ENCODE measurements around the gene SCT.

The SCT gene

GRCh38 chr11:643849-644738 is 17.1 kb upstream of the SCT start:
- no peak for DNase-seq

GRCh38 chr11:643366-643765 is 16.4 kb upstream of the SCT start:
- DNase-seq = no peak

DNA sequence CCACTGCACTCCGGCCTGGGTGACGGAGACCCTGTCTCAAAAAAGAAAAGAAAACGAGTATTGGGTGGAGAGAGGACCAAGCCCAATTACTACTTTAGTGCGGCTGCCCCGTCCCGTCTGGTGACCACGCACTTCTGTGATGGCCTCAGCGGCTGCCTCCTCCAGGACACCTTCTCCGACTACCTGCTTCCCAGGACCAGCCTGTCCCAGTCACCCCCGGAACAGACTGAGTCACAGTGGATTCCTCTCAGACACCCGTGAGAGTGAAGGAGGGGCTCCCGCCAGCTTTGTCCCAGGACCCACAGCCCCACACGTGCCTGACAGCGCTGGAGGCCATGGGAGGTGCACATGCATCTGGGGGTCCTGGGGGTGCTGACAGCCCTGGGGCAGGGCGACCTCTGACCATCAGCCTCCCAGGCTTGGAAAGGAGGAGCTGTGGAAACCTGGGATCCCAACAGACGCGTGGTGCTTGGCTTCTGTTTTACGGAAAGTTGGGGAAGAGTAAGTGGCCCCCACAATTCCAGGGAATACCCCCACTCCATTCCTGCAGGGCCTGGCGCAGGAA is 14.9 kb upstream of the SCT start:
- DNase-seq = no peak

GRCh38 chr11:640021-640706 is 13.2 kb upstream of the SCT start:
- DNase-seq = no peak

DNA sequence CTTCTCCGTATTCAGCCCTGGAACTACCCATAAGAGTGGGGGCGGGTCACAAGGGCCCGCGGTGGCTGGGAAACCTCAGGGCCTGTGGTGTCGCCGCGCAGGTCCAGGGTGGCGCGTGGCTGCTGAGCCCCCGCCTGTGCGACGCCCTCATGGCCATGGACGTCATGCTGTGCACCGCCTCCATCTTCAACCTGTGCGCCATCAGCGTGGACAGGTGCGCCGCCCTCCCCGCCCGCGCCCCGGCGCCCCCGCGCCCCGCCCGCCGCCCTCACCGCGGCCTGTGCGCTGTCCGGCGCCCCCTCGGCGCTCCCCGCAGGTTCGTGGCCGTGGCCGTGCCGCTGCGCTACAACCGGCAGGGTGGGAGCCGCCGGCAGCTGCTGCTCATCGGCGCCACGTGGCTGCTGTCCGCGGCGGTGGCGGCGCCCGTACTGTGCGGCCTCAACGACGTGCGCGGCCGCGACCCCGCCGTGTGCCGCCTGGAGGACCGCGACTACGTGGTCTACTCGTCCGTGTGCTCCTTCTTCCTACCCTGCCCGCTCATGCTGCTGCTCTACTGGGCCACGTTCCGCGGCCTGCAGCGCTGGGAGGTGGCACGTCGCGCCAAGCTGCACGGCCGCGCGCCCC is 12.5 kb upstream of the SCT start:
- DNase-seq = no peak

GRCh38 chr11:638631-639331 is 11.8 kb upstream of the SCT start:
- DNase-seq = no peak

DNA sequence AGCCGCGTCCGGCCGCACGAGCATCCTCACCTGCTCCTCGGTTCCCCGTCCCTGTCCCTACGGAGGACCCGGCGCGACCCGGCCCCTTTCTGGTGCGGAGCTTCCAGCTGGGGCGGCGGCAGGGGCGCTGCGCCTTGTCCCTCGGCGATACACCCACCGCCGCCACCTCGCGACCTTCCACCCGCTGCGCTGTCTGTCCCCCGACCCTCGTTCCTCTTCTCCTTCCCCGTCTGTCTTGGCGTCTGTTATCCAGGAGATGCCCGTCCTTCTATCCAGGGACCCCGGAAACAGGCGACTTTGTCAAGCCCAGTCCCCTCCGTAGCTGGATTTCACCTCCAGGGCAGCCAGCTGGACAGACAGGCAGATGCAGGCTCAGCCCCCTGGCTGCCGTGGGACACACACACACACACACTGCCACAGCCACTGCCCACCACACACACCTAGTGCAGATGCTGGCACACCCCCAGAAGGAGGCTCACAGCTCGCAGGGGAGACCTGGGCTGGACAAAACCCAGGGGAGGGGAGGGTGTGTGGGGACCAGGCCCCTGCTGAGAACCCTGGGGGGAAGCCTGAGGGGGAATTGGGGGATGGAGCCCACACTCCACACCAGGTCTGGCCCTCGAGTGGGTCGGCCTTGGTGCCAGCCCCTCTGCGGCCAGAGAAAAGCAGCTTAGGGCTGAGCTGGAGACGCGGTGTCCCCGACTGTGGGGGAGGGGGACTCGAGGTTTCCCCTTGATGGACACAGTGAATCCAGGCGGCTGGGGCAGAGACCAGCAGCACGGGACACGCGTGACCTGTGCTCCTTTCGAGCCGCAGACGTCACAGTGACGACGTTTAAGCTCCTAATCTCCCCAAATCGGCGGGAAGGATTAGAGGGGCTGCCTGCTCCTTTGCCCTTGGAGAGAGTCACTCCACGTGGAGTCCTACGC is 10.9 kb upstream of the SCT start:
- DNase-seq = no peak

GRCh38 chr11:637333-637592 is 10.3 kb upstream of the SCT start:
- DNase-seq = no peak

GRCh38 chr11:636511-637332 is 9.7 kb upstream of the SCT start, which contains the start of gene DRD4:
DRD4 (plus strand) TSS chr11:637269; CDS start chr11:637305, 36 bp downstream.
- no peak for DNase-seq

GRCh38 chr11:635945-636510 is 9.0 kb upstream of the SCT start:
- no peak for DNase-seq

DNA sequence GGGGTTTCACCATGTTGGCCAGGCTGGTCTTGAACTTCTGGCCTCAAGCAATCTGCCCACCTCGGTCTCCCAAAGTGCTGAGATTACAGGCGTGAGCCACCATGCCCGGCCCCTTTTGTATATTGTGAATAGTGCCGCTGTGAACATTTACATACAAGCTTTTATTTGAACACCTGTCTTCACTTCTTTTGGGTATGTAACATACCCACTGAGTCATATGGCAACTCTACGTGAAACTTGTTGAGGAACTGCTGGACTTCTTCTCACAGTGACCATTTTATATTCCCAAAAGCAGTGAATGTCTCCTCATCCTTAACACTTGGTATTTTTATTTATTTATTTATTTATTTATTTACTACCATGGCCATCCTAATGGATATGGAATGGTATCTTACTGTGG is 3.9 kb upstream of the SCT start:
- DNase-seq = no peak

GRCh38 chr11:629237-629583 is 2.2 kb upstream of the SCT start:
- peak; percentile 31 for DNase-seq

DNA sequence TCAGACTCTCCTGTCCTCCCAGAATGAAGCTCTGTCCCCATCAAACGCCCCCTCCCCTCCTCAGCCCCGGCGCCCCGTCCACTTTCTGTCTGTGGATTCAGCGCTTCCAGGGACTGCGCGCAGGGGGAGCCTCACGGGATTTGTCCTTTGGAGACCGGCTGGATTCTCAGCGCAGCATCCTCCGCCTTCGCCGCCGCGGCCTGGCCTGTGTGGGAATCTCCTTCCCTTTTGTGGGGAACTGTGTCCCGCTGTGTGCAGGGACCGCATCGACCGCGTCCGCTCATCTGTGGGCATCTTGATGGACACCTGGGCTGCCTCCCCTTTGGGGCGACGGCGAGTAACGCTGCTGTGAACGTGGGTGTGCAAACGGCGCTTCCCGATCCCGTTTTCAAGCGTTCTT is 1.1 kb upstream of the SCT start:
- DNase-seq = no peak

DNA sequence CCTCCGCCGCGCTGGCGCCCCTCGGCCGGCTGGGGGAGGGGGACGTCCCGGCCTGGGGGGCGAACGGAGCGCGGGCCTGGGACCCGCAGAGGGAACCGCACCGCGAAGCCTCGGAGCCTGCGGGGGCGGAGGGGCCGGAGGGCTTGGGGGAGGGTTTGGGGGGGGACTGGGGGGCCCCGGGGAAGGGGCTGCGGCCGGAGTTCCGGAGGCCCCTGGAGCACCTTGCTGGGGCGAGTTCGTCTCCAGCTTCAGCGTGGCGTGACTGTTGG is 261 bp upstream of the SCT start:
- DNase-seq = no peak

GRCh38 chr11:625636-626268 is 1.2 kb downstream of the SCT start:
- DNase-seq = no peak

DNA sequence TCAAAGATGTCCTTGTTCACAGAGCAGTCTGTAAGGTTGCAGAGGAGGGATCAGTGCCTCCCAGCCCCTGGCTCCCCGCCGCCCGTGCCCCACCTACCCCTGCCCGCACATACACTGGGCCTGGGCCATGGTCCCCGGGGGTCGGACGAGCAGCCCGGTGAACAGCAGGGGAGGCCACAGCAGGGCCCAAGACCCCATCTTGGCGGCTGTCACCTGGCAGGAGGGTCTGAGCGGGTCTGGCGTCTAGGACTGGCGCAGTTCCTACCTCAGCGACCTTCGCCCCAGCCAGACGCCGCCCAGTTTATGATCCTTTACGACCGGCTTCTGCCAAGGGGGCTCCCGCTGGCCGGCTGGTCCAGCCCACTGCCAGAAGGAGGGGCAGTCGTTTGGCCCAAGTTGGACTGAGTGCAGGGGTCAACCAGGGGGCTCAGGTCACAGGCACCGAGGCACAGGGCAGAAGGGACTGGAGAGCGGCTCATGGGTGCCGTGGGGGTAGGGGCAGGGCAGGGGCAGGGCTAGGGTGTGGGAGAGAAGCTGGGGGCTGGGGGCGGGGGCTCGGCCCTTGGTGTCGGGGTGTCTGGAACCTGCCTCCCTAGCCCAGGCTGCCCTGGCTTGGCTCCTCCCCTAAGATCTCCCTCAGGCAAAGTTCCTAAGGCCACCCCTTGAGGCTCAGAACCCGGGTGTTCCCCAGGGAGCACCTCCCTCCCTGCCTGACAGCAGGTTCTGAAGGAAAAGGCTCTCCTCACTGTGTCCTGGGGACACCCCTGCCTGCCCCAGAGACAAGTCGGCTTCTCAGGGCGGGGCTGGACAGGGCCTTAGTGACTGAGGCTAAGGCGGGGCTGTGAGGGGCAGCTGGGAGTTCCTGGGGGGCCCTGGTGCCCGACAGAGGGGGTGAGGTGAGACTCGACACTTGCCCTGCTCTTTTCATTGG is 2.0 kb downstream of the SCT start, which contains the start of gene CDHR5:
Gene CDHR5 (minus strand): TSS at position 251 of the 931 bp plus-strand sequence. CDS start 53 bp downstream, at position 198.
- no peak for DNase-seq

DNA sequence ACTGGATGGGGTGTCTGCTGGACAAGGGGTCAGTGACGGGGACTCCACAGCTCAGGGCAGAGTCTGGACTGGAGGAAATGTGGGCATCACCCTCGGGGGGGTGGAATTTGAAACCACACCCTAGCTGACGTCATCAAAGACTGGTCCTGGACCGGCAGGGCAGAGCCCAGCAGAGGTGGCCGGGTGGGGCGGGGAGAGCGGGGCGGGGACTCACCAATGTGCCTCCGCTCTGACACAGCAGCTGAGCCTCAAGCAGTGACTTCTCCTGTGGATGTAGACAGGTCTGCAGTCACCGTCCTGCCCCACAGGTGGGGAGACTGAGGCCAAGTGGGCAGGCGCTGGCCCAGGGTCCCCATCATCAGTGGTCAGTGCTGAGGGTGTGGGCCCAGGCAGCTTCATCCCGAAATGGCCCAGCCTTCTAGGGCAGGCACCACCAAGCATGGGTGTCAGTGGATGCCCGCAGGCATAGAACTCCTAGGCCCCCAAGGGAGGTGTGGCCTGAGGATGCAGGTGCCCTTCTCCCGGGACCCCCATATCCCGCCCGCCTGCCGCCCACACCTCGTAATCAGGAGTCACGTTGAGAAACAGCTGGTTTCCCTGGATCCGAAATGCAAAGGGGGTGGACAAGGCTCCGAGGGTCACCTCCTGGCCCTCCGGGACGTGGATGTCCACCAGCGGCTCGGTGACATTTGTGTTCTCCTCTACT is 2.8 kb downstream of the SCT start:
- DNase-seq = no peak

- DNase-seq = no peak
Measured at GRCh38 chr11:623349-623869, 3.6 kb downstream of the SCT start.
